NCI-H345 treated with DMSO at 0.1 percent for 48 hours (cell line): ENCODE measurements around the gene EIF2B5.
"Not testable (repeated sequence)": the region's sequence is repeated elsewhere in the genome, so short reads cannot be mapped to it uniquely, and the experiment has no call there.

Experiments used
- DNase-seq: peaks from one replicate; lab custom pipeline; 2025; ENCODE audit not compliant: unreplicated experiment; lab: John Stamatoyannopoulos, UW

Gene EIF2B5

DNA sequence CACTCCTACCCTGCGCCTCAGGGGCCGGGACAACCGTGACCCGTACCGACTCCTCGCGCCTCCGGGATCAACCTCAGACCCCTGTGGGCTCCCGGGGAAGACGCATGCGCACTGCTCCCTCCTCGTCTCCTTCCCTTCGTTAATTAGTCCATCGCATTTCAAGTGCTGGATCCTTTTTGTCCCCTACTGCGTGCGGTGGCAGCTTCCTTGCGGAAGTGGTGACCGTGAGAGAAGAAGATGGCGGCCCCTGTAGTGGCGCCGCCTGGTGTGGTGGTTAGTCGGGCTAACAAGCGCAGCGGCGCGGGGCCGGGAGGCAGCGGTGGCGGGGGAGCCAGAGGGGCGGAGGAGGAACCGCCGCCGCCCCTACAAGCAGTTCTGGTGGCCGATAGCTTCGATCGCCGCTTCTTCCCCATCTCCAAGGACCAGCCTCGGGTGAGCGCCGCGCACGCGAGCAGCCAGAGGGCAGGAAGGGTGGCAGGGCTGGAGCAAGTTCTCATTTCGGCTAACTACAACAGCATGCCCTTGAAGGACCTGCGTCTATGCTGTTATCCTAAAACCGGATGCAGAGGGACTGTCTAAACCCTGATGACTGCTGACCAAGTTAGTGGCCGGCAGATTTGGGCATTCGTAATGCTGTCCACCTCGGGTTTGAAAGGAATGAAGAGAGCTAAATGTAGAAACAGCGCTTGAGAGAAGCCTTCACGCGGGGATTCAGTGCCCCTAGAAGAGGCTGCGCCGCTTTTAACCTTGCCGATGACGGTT lies at the start of gene EIF2B5:
TSS of gene EIF2B5 (plus strand) at position 210 of the 762 bp plus-strand sequence. CDS start at position 238, 28 bp downstream.
- DNase-seq: peak; percentile 91

DNA sequence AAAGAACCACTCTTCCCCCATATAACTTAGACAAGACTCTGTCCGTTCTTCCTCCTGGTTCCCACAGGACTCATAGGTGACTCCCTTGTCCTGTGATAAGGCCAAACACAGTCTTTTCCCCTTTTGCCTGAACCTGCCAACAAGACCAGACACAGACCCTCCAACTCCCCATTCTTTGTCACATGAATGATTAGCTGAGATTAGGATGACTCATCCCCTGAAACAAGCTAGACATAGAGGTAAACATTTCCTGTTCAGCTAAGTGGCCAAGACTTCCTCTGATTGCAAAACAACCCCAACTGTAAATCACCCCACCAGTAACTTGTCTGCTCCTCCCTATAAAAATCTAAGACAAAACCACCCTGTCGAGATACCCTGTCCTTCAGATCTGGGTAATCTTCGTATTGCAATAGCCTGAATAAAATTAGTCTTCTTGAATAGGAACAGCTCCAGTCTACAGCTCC lies 49.7 kb upstream of the EIF2B5 start:
- no peak for DNase-seq

DNA sequence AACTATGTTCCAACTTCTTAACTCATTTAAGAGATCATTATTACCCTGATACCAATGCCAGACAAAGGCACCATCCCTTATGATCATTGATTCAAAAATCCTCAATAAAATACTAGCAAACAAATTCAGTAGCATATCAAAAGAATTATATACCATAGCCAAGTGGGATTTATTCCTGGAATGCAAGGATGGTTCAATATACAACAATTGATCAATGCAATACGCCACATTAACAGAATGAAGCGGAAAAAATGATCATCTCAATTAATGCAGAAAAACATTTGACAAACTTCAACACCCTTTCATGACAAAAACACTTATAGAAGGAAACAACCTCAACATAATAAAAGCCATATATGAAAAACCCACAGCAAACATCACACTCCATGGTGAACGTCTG lies 43.0 kb upstream of the EIF2B5 start:
- DNase-seq: no peak

DNA sequence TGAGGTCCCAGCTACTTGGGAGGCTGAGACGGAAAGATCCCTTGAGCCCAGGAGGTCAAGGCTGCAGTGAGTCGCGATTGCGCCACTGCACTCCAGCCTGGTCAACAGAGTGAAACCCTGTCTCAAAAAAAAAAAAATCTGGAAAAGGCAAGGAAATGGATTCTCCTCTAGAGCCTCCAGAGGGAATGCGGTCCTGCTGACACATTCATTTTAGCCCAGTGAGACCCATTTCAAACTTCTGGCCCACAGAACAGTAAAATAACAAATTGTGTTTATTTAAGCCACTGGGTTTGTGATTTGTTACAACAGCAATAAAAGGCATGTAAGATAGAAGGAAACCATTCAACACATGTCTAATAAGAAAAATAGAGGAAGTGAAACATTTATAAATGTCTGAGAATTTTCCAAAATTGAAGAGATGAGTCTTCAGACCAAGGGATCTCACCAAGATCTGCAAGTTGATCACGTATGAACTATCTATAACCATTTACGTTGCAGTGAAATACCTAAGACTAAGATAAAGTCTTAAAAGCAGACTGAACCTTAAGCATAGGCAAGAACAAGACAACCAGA lies 38.3 kb upstream of the EIF2B5 start, which contains the start of gene HTR3E:
TSS of gene HTR3E (plus strand) at position 254 of the 573 bp plus-strand sequence. CDS start 466 bp downstream, outside the sequence.
- no peak for DNase-seq

DNA sequence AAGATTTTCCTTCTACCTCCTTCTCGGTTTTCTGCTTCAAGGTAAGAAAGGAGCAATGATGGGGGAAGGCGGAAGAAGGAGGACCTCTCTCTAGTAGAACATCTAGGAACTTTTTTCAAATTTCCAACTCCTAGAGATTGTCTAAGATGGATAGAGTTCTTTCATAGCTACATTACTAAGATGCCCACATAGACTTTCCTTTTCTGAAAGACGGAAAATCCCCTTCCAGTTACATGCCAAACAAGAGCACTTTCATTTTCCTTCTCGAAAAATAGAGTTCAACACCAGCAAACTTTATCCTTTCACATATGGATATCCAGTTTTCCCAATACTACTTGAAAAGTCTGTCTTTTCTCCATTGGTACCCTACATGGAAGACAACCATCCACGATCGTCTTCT lies 37.6 kb upstream of the EIF2B5 start:
- DNase-seq: no peak

DNA sequence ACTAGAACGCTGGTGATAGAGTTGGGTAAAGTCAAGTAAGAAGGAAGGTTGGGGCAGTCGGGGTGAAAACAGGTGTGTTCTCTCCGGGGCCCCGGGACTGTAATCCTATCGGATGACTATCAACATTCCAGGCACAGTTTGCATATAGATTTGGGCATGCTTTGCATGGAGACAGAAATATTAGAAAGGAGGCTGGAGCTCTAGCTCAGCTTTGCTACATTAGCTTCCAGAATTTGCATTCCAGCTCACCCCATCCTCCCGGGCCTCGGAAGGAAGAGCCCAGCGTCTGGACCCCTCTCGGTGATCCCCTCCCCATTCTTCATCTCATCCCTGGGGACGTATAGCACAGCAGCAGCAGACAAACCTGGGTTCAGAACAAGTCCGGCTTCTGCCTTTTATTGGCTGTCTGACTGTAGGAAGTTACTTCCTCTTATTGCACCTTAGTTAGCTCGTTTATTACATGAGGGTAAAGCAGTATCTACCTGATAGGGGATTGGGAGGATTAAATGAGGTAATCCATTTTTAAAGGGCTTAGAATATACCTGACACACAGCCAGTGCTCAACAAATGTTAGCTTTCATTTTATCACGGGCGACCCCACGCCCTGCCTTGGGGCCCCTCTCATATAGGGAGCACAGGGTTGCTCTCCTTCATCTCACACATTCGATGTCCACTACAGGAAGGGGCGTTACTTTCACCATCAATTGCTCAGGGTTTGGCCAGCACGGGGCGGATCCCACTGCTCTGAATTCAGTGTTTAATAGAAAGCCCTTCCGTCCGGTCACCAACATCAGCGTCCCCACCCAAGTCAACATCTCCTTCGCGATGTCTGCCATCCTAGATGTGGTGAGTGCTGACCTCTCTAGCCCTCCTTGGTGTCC lies 35.1 kb upstream of the EIF2B5 start:
- no peak for DNase-seq

DNA sequence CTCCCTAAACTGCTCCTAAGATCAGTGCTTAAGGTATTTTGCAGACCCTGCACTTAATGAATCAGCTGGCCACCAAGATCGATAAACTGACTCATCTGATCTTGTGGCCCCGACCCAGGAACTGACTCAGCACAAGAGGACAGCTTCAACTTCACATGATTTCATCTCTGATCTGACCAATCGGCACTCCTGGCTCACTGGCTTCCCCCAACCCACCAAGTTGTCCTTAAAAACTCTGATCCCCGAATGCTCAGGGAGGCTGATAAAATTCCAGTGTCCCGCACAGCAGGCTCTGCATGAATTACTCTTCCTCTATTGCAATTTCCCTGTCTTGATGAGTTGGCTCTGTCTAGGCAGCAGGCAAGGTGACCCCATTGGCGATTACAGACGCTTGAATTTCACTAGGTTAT lies 24.8 kb upstream of the EIF2B5 start:
- no peak for DNase-seq

DNA sequence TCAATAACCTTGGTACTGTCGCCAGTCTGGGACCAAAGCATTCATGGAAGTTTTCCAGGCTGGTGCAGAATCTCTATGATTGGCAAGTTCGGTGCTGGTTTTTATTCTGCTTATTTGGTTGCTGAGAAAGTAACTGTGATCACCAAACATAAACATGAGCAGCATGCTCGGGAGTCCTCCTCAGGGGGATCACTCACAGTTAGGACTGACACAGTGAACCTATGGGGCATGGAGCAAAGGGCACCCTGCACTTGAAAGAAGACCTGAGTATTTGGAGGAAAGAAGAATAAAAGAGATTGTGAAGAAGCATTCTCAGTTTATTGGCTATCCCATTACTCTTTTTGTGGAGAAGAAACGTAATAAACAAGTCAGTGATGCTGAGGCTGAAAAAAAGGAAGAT lies 19.1 kb upstream of the EIF2B5 start:
- no peak for DNase-seq

DNA sequence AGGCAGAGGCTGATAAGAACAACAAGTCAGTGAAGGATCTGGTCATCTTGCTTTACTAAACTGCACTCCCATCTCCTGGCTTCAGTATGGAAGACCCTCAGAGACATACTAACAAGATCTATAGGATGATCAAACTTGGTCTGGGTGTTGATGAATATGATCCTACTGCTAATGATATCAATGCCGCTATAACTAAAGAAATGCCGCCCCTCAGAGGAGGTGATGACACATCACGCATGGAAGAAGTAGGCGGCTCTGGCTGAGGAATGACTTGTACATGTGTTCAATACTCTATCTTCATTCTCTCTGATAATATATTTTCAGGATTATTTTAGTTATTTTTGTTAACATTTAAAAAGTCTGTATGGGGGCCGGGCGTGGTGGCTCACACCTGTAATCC lies 17.5 kb upstream of the EIF2B5 start:
- no peak for DNase-seq

DNA sequence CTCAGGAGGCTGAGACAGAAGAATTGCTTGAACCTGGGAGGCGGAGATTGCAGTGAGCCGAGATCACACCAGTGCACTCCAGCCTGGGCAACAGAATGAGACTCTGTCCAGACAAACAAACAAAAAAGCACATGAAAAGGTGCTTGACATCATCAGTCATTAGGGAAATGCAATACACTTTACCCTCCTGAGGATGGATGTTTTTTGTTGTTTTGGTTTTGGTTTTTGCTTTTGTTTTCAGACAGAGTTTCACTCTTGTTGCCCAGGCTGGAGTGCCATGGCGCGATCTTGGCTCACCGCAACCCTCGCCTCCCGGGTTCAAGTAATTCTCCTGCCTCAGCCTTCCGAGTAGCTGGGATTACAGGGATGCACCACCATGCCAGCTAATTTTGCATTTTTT lies 14.1 kb upstream of the EIF2B5 start:
- DNase-seq: not testable (repeated sequence)

DNA sequence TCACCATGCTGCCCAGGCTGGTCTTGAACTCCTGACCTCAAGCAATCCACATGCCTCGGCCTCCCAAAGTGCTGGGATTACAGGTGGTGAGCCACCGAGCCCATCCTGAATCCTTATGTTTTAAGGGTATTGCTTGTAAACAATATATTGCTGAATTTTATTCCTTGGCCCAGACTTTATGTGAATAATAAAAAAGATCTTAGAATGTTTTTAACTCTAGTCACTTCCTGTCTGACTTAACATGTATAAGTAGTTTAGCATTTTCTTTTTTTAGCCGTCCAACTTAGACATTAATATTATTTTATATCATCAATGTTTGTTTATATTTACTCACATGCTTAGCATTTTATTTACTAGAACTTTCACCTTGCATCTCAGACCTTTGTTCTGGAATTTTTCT lies 9.2 kb upstream of the EIF2B5 start:
- no peak for DNase-seq

DNA sequence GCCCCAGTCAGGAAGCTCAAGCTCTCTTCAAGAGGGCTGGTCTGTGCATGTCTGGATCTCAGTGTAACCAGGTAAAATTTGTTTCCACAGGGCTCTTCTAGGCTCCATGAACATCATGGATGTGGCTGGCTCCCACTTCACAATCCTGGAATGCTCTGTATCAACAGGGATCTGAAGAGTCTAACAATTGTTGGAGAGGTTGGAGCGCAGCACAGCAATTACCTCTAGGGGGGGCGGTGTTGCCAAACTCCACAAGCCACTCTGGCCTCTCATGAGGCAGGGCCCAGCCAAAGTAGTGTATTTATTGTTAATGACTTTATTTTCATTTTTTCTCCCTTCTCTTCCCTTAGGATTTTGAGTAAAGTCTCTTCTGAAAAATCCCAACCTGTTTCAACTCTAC lies 6.1 kb upstream of the EIF2B5 start:
- DNase-seq: peak; percentile 34

DNA sequence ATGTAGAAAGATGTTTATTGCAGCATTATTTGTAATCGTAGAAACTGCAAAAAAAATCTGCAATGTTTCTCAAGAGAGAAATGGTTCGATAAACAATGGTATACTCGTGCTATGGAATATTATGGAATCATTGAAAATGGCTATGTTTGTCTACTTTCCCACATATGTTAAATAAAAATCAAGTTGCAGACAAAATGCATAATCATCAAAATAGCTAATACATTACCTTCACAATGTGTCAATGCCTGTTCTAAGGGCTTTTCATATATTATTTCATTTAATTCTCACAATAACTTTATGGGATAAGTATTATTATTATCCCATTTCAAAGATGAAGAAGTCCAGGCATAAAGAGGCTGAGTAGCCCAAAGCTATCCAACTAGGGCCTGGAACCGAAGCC lies 2.2 kb upstream of the EIF2B5 start:
- no peak for DNase-seq

DNA sequence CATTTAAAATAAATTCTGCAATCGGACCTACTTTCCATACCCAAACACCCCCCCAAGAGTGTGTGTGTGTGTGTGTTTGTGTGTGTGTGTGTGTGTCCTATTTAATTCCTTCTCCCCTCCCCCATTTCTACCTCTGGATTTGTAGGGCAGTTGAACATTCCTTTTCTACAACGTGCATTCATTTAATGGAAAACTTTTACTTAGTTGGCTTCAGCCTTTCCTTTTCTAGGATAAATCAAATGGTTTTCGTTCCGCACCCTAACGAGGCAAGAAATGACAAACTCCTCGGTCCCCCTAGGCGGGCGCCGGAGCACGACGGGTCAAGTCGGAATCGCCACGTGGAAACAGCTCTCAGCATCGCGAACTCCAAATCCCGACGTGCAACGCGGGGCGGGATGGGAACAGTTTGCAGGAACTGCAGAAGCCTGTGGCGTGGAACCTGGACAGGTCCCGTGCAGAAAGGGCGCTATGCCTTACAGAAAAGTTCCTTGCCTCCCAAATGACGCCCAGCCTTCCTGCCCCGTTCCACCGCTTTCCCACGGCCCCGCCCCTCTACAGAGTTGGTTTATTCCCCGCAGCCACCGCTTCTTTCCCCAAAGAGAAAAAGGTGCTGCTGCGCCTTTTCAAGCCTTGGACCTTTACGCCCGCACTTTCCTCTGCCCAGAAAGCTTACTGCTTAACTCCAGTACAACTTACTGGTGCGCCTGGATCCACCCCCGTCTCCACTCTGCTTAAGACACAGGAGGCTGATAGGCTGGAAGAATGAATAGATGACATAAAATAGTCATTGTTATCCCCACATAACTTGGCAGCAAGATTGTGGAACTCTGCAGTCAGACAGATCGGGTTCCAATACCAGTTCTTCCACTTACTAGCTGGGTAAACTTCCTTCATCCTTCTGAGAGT lies 1.1 kb upstream of the EIF2B5 start:
- DNase-seq: peak; percentile 71

DNA sequence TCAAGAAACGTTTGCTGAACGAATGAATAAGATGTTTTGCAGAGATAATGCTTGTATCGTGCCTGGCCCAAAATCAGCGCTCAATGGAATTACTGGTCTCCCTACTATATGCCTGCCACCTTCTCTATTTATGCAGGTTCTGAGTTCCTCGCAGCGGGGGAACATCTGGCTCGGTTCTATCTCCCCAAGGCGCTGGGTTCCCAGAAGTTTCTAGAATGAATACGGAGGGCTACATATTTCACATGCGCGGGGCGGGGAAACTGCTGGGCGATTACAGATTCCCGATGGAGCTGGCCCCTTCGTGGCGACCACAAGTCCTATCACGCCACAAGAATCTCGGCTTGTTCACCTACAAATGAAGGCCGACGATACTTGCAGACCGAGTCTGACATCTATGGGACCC lies 411 bp upstream of the EIF2B5 start:
- DNase-seq: no peak

DNA sequence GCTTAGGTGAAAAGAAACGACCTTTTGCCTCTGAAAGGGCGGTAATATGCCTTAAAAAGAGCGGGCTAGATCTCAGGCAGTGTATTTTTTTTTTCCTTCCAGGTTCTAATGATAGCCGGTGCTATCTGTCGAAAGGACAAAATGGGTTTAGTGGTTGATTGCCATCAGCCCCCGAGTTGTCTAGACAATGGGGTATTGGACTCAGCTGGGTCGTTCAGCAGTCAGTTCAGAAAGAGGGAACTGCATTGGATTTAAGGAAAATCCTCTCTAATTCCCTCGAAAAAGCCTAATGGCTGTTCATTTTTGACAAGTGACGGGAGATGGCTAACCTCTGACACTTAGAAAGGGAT lies 728 bp downstream of the EIF2B5 start:
- DNase-seq: no peak

DNA sequence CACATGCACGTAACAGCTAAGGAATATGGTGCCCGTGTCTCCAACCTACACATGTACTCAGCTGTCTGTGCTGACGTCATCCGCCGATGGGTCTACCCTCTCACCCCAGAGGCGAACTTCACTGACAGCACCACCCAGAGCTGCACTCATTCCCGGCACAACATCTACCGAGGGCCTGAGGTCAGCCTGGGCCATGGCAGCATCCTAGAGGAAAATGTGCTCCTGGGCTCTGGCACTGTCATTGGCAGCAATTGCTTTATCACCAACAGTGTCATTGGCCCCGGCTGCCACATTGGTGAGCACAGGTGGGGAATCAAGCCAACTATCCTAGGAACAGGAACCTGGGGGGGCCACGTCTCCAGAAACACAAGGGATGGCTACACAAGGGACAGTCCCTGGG lies 5.3 kb downstream of the EIF2B5 start:
- no peak for DNase-seq

DNA sequence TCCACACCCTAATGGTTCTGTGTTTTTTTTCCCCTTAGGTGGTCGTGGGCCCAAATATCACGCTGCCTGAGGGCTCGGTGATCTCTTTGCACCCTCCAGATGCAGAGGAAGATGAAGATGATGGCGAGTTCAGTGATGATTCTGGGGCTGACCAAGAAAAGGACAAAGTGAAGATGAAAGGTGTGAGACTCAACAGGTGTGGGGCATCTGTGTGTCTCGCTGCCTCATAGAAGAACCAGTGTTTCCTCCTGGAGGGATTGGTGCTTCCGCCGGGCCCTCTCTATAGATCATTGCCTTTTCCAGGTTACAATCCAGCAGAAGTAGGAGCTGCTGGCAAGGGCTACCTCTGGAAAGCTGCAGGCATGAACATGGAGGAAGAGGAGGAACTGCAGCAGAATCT lies 7.0 kb downstream of the EIF2B5 start:
- no peak for DNase-seq

DNA sequence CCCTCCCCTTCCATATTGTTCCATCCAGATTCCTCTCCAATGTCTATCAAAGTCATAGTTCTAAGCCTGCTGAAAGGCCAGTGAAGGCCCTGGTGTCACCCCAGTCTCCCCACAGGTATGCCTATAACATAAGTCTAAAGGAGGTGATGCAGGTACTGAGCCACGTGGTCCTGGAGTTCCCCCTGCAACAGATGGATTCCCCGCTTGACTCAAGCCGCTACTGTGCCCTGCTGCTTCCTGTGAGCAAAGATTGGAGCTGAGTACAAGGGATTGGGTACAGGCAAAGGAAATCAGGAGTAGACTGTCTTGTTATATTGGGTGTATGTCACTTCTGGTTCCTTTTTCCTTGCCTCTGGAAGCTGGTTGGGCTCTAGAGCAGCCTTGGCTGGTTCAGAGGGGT lies 8.2 kb downstream of the EIF2B5 start:
- DNase-seq: no peak

DNA sequence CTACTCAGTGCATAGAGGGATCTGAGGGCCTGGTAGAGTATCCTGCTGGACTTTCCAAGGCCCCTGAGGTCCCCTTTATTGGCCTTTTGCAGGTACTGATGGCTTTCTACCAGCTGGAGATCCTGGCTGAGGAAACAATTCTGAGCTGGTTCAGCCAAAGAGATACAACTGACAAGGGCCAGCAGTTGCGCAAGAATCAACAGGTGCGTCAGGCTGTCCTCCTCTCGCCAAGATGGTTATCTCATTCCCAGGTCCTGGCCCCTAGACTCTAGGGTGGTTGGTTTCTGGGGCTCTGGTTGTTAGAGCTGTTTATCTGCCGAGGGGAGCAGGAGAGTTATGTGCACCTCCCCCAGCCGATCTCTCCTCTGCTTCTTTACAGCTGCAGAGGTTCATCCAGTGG lies 9.3 kb downstream of the EIF2B5 start:
- no peak for DNase-seq

DNA sequence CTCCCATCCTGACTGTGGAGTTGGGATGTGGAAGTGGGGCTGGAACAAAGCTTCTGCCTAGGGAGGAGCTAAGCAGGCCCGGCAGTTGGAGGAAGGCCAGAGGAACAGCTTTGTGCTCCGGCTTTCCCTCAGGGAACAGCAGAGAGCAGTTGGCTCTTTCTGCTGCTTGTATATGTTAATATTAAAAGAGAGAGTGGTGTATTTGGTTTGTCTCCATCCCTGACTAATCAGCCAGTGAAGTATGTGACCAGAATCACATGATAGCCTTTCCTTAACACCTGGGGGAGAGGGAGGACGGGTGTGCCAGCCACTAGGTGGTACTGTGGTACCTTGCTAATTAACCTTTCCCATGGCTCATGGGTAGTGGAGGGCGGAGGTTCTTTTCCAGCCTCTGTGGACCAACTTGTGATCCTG lies 10.0 kb downstream of the EIF2B5 start:
- peak; percentile 51 for DNase-seq
